K562 (cell line): ENCODE measurements around the gene TMEM151A. TPM values are rescaled to one million over a fixed set of nuclear protein-coding genes. Genes with fewer than 3 reads are reported as not detected.

ENCODE experiments used
- ATF1 ChIP-seq, 2 experiments: fragments of 450-650 bp in 1 of 2; IDR thresholded peaks; 2 replicates each; pipeline ENCODE4 v1.6.1; 2016; ENCODE audit warnings: missing compliant biosample characterization in 1 of 2, missing genetic modification characterization in 1 of 2
- CCNT2 ChIP-seq: IDR thresholded peaks from 2 replicates; pipeline ENCODE4 v1.6.1; 2011; ENCODE audit warnings: borderline replicate concordance, low read depth, mild to moderate bottlenecking, moderate library complexity, mixed read lengths, low read length; ENCODE audit not compliant: insufficient read length; ENCODE audit errors: extremely low read depth
- CREM ChIP-seq: IDR thresholded peaks from 2 replicates; pipeline ENCODE4 v1.6.1; 2014; ENCODE audit warnings: antibody characterized with exemption, low read depth
- HCFC1 ChIP-seq: IDR thresholded peaks from 2 replicates; pipeline ENCODE4 v1.6.1; 2012; ENCODE audit warnings: low read depth, low read length, improper control_type of control experiment
- JUND ChIP-seq, 2 experiments: IDR thresholded peaks; 2 replicates in 1 of 2; 3 replicates in 1 of 2; pipeline ENCODE4 v1.6.1; 2011; ENCODE audit warnings: borderline replicate concordance in 2 of 2, low read depth in 2 of 2, low read length in 2 of 2, improper control_type of control experiment in 1 of 2, missing biosample characterization in 1 of 2, missing genetic modification characterization in 1 of 2, missing genetic modification reagents in 1 of 2
- KAT7 ChIP-seq: sonication (generic); formaldehyde crosslinking; IDR thresholded peaks from 2 replicates; pipeline ENCODE4 v1.8.0; 2022; ENCODE audit warnings: missing genetic modification reagents, mild to moderate bottlenecking, borderline replicate concordance
- MTA1 ChIP-seq: fragments of 450-650 bp; IDR thresholded peaks from 2 replicates; pipeline ENCODE4 v1.6.1; 2017; ENCODE audit warnings: borderline replicate concordance
- NR2C1 ChIP-seq, 2 experiments: fragments of 450-650 bp; IDR thresholded peaks; 2 replicates each; pipeline ENCODE4 v1.6.1; 2017; ENCODE audit warnings: mild to moderate bottlenecking in 2 of 2, antibody characterized with exemption in 1 of 2, inconsistent platforms in 1 of 2, missing compliant biosample characterization in 1 of 2, missing genetic modification characterization in 1 of 2
- NR4A1 ChIP-seq, 2 experiments: fragments of 250-450 bp in 1 of 2; fragments of 450-650 bp in 1 of 2; sonication (Bioruptor Pico) in 1 of 2; IDR thresholded peaks; 2 replicates each; pipeline versions ENCODE4 v1.4.0 to v1.6.1; 2016 to 2020; ENCODE audit warnings: mild to moderate bottlenecking in 2 of 2, missing compliant biosample characterization in 1 of 2, missing genetic modification characterization in 1 of 2, moderate library complexity in 1 of 2
- OTX1 ChIP-seq: fragments of 450-650 bp; formaldehyde crosslinking; IDR thresholded peaks from 2 replicates; pipeline ENCODE4 v1.4.0; 2022; ENCODE audit warnings: mild to moderate bottlenecking
- SNIP1 ChIP-seq: fragments of 450-650 bp; IDR thresholded peaks from 2 replicates; pipeline ENCODE4 v1.7.1; 2017; ENCODE audit warnings: low read depth, mild to moderate bottlenecking
- THAP7 ChIP-seq: fragments of 250-450 bp; sonication (Bioruptor Pico); IDR thresholded peaks from 2 replicates; pipeline ENCODE4 v1.5.0; 2021
- ZBTB5 ChIP-seq: fragments of 450-650 bp; IDR thresholded peaks from 2 replicates; pipeline ENCODE4 v1.6.1; 2017; ENCODE audit warnings: antibody characterized with exemption
- polyA plus RNA-seq, 8 experiments: library from polyadenylated mRNA; depleted of rRNA in 4 of 8; stranded (reverse) in 5 of 8; unstranded in 3 of 8; fragments of >200 nt; fragmentation: Nextera tagmentation in 2 of 8; fragmentation: Illumina TruSeq in 1 of 8; extraction: Ambion mirVana in 2 of 8; extraction: Trizol in 1 of 8; gene quantifications; 2 replicates each; pipeline versions ENCODE4 v1.2.1 to v1.2.3, GENCODE V29; 2011 to 2014; ENCODE audit warnings: inconsistent platforms in 1 of 8, missing spikeins in 1 of 8
- total RNA-seq, 7 experiments: library from RNA; depleted of rRNA in 6 of 7; stranded (reverse); fragments of >200 nt in 6 of 7; fragmentation: Illumina TruSeq in 2 of 7; extraction: Trizol in 2 of 7; gene quantifications; 2 replicates each; pipeline versions ENCODE4 v1.2.1 to v1.2.3, GENCODE V29; 2011 to 2021; ENCODE audit warnings: low replicate concordance in 1 of 7

TMEM151A gene
- total and polyA plus RNA-seq, 9 of the 15 experiments (the other 6 are each of a cell fraction or from before 2014, with no cell fraction given), result not detected

GRCh38 chr11:66268244-66268951, 23.3 kb upstream of the TMEM151A start, which contains the start of gene RAB1B (continued):
- TF ChIP-seq ZBTB5 (no peak), SNIP1 (no peak), ATF1 (CRISPR knock-in tag; IDR thresholded peaks at IDR 0.05) (no peak), ATF1 (tag; IDR thresholded peaks at IDR 0.05) (peak; percentile 87), KAT7 (peak; percentile 48; the same call in 1 of the 2 replicates), HCFC1 (peak; percentile 95), CCNT2 (peak; percentile 54), OTX1 (CRISPR knock-in tag) (peak; percentile 14; the same call in 1 of the 2 replicates), NR4A1 (CRISPR knock-in tag; IDR thresholded peaks at IDR 0.05) (no peak), NR4A1 (tag; IDR thresholded peaks at IDR 0.05) (no peak), THAP7 (CRISPR knock-in tag) (no peak), MTA1 (no peak), NR2C1 (IDR thresholded peaks at IDR 0.05) (0 out of 2 replicates have a peak, but pooled peaks have one; percentile 42), NR2C1 (tag; IDR thresholded peaks at IDR 0.05) (peak; percentile 51; the same call in 1 of the 2 replicates), JUND (IDR thresholded peaks at IDR 0.05; ENCODE audit: borderline replicate concordance, low read depth, low read length) (0 out of 2 replicates have a peak, but pooled peaks have one; percentile 16), JUND (tag; IDR thresholded peaks at IDR 0.05; ENCODE audit: borderline replicate concordance, low read depth, low read length) (no peak), CREM (peak; percentile 76)
